B cell (primary cell): ENCODE data around the gene DLST.

Experiments
- CTCF ChIP-seq: fragments of 200-600 bp; IDR thresholded peaks from one replicate; pipeline ENCODE4 v1.8.0; 2022; ENCODE audit warnings: antibody characterized with exemption, mild to moderate bottlenecking
- EZH2 ChIP-seq: IDR thresholded peaks from 2 replicates; pipeline ENCODE4 v1.6.1; 2012; ENCODE audit warnings: borderline replicate concordance, low read depth, mild to moderate bottlenecking, moderate library complexity, low read length; ENCODE audit not compliant: insufficient read depth, poor library complexity, severe bottlenecking

DNA sequence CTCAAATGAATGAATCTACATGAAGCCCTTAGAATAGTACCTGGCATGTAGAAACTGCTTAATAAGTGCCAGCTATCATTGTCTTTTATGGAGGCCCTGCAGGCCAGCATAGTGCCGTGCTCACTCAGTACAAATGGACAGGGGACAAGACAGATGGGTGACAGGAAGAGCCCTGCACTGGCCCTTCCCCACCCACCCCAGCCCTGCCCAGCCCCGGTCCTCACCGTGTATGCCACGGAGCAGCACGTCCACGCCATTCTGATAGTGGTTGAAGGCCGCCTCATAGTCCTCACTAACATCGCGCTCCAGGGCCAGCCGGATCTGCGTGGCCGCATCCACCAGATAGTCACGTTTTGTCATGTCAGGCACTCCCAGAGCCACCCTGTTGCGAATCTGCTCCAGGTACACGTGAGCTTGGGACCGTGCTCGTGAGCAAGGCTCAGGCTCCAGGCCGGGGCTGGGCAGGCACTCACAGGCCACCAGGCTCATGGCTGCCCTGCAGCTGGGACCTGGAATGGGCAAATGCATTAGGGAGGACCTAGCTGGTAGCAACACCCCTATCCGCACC is 39.4 kb downstream of the DLST start:
- TF ChIP-seq CTCF, result no peak
- TF ChIP-seq EZH2, result no peak
